Measurements from ENCODE around the gene DDIT4.

GRCh38 chr10:72229261-72230251 is 44.2 kb upstream of the DDIT4 start:
- TF ChIP-seq CTCF (IDR thresholded peaks at IDR 0.05) (no peak), POLR2A (IDR thresholded peaks at IDR 0.05) (no peak)

Data from testis (tissue), 2 donors.